IPS-18c (cell line): Measurements from ENCODE around the gene FOXP1.
"Not testable (repeated sequence)": the region's sequence is repeated elsewhere in the genome, so short reads cannot be mapped to it uniquely, and the experiment has no call there.

Experiments used
- H3K4me3 ChIP-seq: 2 replicates; pipeline ENCODE4 v1.7.0; 2013; ENCODE audit warnings: low read depth, mild to moderate bottlenecking, low read length, moderate library complexity; ENCODE audit not compliant: insufficient read depth
- H3K9me3 ChIP-seq: one replicate; pipeline ENCODE4 v1.6.1; 2013; ENCODE audit warnings: mild to moderate bottlenecking, low read length, moderate library complexity; ENCODE audit not compliant: control insufficient read depth, insufficient read depth

FOXP1 gene

GRCh38 chr3:71033681-71034220, 549.8 kb downstream of the FOXP1 start:
- Histone ChIP-seq H3K9me3 (no peaks in the 10 kb centered on the region), H3K4me3 (no peak overlapping the region)

GRCh38 chr3:71031914-71032521, 551.5 kb downstream of the FOXP1 start:
- Histone ChIP-seq H3K9me3 (no peaks in the 10 kb centered on the region), H3K4me3 (no peak overlapping the region)

- Histone ChIP-seq H3K4me3 (no peak overlapping the region), H3K9me3 (no peaks in the 10 kb centered on the region)
These were observed 552.3 kb downstream of the FOXP1 start for GRCh38 chr3:71031181-71031580.

GRCh38 chr3:71030748-71031147, 552.8 kb downstream of the FOXP1 start:
- no peak overlapping the region for H3K4me3 ChIP-seq
- H3K9me3 ChIP-seq, result no peaks in the 10 kb centered on the region

GRCh38 chr3:71029770-71030169, 553.8 kb downstream of the FOXP1 start:
- Histone ChIP-seq H3K9me3 (no peaks in the 10 kb centered on the region), H3K4me3 (no peak overlapping the region)

- no peak overlapping the region for H3K4me3 ChIP-seq
- no peaks in the 10 kb centered on the region for H3K9me3 ChIP-seq
These were observed 554.7 kb downstream of the FOXP1 start for GRCh38 chr3:71028802-71029201.

- no peaks in the 10 kb centered on the region for H3K9me3 ChIP-seq
- H3K4me3 ChIP-seq, result no peak overlapping the region
These were observed 555.3 kb downstream of the FOXP1 start for GRCh38 chr3:71028184-71028583.

- no peaks in the 10 kb centered on the region for H3K9me3 ChIP-seq
- no peak overlapping the region for H3K4me3 ChIP-seq
These were observed 556.6 kb downstream of the FOXP1 start for GRCh38 chr3:71026634-71027578.

GRCh38 chr3:71025516-71025915, 558.0 kb downstream of the FOXP1 start:
- Histone ChIP-seq H3K4me3 (no peak overlapping the region), H3K9me3 (no peaks in the 10 kb centered on the region)

GRCh38 chr3:71025010-71025409, 558.5 kb downstream of the FOXP1 start:
- H3K4me3 ChIP-seq, result no peak overlapping the region
- no peaks in the 10 kb centered on the region for H3K9me3 ChIP-seq

GRCh38 chr3:71022551-71023335, 560.8 kb downstream of the FOXP1 start:
- H3K4me3 ChIP-seq, result no peak overlapping the region
- no peaks in the 10 kb centered on the region for H3K9me3 ChIP-seq

GRCh38 chr3:71018799-71019198, 564.7 kb downstream of the FOXP1 start:
- Histone ChIP-seq H3K9me3 (no peaks in the 10 kb centered on the region), H3K4me3 (no peak overlapping the region)

- H3K9me3 ChIP-seq, result no peaks in the 10 kb centered on the region
- H3K4me3 ChIP-seq, result no peak overlapping the region
These were observed 567.2 kb downstream of the FOXP1 start for GRCh38 chr3:71016178-71016845.

GRCh38 chr3:71014616-71015015, 568.9 kb downstream of the FOXP1 start:
- H3K9me3 ChIP-seq, H3K4me3 ChIP-seq: not testable (repeated sequence)

GRCh38 chr3:71012971-71013370, 570.6 kb downstream of the FOXP1 start:
- H3K9me3 ChIP-seq, result no peaks in the 10 kb centered on the region

GRCh38 chr3:71011565-71012287, 571.8 kb downstream of the FOXP1 start:
- Histone ChIP-seq H3K4me3 (no peak overlapping the region), H3K9me3 (no peaks in the 10 kb centered on the region)

More at GRCh38 chr3:71012971-71013370, 570.6 kb downstream of the FOXP1 start:
- no peak overlapping the region for H3K4me3 ChIP-seq
